ENCODE data around the gene CATSPERE. TPM values are rescaled to one million over a fixed set of nuclear protein-coding genes. Genes with fewer than 3 reads are reported as not detected.
"Not testable (repeated sequence)": the region's sequence is repeated elsewhere in the genome, so short reads cannot be mapped to it uniquely, and the experiment has no call there.

Gene CATSPERE
- total RNA-seq, 1 donor: 1.1 TPM

GRCh38 chr1:244573768-244574167 is 112.7 kb downstream of the CATSPERE start:
- TF ChIP-seq CTCF (IDR thresholded peaks at IDR 0.05; ENCODE audit: insufficient read depth, low read length): no peak
- DNase-seq (ENCODE audit: low read depth): no peak
- no peak overlapping the region for H3K4me3 ChIP-seq (ENCODE audit: low read depth, low read length)

GRCh38 chr1:244576259-244576892 is 115.3 kb downstream of the CATSPERE start:
- no peak for TF ChIP-seq CTCF (IDR thresholded peaks at IDR 0.05; ENCODE audit: insufficient read depth, low read length)
- no peak for DNase-seq (ENCODE audit: low read depth)
- no peak overlapping the region for H3K4me3 ChIP-seq (ENCODE audit: low read depth, low read length)

- not testable (repeated sequence) for H3K4me3 ChIP-seq (ENCODE audit: low read depth, low read length); DNase-seq (ENCODE audit: low read depth)
These were observed 117.1 kb downstream of the CATSPERE start for GRCh38 chr1:244578205-244578604.

DNA sequence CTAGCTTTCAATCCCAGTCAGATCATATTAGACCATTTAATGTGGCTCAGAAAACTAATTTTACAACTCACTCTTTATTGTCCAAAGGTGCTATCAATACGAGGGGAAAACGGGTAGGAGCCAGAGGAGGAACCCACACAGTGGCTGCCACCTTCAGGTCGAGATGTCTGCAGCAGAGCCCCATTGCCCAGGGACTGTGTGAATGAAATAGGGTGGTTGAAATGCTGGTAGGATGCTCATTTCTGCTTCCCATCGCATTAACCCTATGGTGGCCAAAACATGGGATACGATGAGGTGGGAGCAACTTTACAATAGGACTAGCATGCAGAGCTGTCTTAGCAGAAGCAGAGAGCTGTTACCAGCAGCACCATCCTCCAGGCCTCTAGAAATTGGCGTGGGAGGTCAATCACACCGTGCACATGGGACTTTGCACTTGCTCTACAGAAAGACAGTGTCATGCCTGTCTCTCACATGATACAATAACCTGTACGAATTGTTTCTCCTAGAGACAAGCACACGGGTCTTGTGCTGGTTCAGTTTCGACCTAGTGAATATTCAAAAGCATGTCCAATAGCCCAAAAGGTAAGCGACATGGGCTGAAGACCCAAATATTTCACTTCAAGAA is 122.4 kb downstream of the CATSPERE start:
- no peak for TF ChIP-seq CTCF (IDR thresholded peaks at IDR 0.05; ENCODE audit: insufficient read depth, low read length)
- DNase-seq (ENCODE audit: low read depth): no peak
- no peak overlapping the region for H3K4me3 ChIP-seq (ENCODE audit: low read depth, low read length)

- TF ChIP-seq CTCF (IDR thresholded peaks at IDR 0.05; ENCODE audit: insufficient read depth, low read length): no peak
- no peak overlapping the region for H3K4me3 ChIP-seq (ENCODE audit: low read depth, low read length)
- no peak for DNase-seq (ENCODE audit: low read depth)
These were observed 124.8 kb downstream of the CATSPERE start for GRCh38 chr1:244585867-244586266.

DNA sequence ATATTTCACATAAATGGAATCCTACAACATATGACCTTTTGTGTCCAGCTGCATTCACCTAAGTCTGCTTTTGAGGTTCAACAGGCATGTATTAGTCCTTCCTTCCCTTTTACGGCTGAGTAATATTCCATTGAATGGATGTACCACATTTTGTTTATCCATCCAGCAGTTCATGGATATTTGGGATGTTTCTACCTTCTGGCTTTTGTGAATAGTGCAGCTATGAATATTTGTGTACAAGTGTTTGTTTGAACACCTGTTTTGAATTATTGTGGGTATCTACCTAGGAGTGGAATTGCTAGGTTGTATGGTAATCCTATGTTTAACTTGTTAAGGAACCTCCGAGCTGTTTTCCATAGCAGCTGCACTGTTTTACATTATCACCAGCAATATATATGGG is 129.6 kb downstream of the CATSPERE start:
- no peak for DNase-seq (ENCODE audit: low read depth)
- no peak for TF ChIP-seq CTCF (IDR thresholded peaks at IDR 0.05; ENCODE audit: insufficient read depth, low read length)
- H3K4me3 ChIP-seq (ENCODE audit: low read depth, low read length): no peak overlapping the region

GRCh38 chr1:244598611-244599010 is 137.5 kb downstream of the CATSPERE start:
- H3K4me3 ChIP-seq (ENCODE audit: low read depth, low read length): no peak overlapping the region
- TF ChIP-seq CTCF (IDR thresholded peaks at IDR 0.05; ENCODE audit: insufficient read depth, low read length): no peak
- DNase-seq (ENCODE audit: low read depth): no peak
